Mesenchymal stem cell (in vitro differentiated cells and primary cell): ENCODE data around the gene ZNF57.
"Not testable (repeated sequence)": the region's sequence is repeated elsewhere in the genome, so short reads cannot be mapped to it uniquely, and the experiment has no call there.

Experiments used
- DNase-seq: peaks from one replicate; pipeline ENCODE4 v3.0.0-alpha.2; 2013
- H2AFZ ChIP-seq: one replicate; pipeline ENCODE4 v1.6.1; 2013; ENCODE audit warnings: low read depth, mild to moderate bottlenecking, control low read depth, inconsistent platforms, low read length, moderate library complexity
- H2AK5ac ChIP-seq: 2 replicates; pipeline ENCODE4 v1.6.1; 2013; ENCODE audit warnings: low read length, moderate library complexity, mild to moderate bottlenecking, inconsistent platforms; ENCODE audit not compliant: severe bottlenecking
- H2BK120ac ChIP-seq: one replicate; pipeline ENCODE4 v1.6.1; 2013; ENCODE audit warnings: low read depth, mild to moderate bottlenecking, inconsistent platforms, low read length, moderate library complexity
- H2BK12ac ChIP-seq, 2 experiments: one replicate each; pipeline ENCODE4 v1.6.1; 2013; ENCODE audit warnings: inconsistent platforms in 2 of 2, low read length in 2 of 2, mild to moderate bottlenecking in 2 of 2, moderate library complexity in 2 of 2, control low read depth in 1 of 2
- H2BK15ac ChIP-seq: one replicate; pipeline ENCODE4 v1.6.1; 2013; ENCODE audit warnings: mild to moderate bottlenecking, low read depth, inconsistent platforms; ENCODE audit not compliant: poor library complexity, severe bottlenecking
- H2BK5ac ChIP-seq: 2 replicates; pipeline ENCODE4 v1.6.1; 2013; ENCODE audit warnings: low read depth, mild to moderate bottlenecking, low read length, control low read depth, inconsistent platforms; ENCODE audit not compliant: poor library complexity, severe bottlenecking
- H3K14ac ChIP-seq, 2 experiments: one replicate each; pipeline ENCODE4 v1.6.1; 2013; ENCODE audit warnings: inconsistent platforms in 2 of 2, low read length in 2 of 2, control low read depth in 1 of 2, mild to moderate bottlenecking in 1 of 2, moderate library complexity in 1 of 2
- H3K18ac ChIP-seq, 2 experiments: one replicate each; pipeline ENCODE4 v1.6.1; 2013; ENCODE audit warnings: inconsistent platforms in 2 of 2, low read length in 2 of 2, control low read depth in 1 of 2, low read depth in 1 of 2, mild to moderate bottlenecking in 1 of 2
- H3K23ac ChIP-seq, 2 experiments: one replicate each; pipeline ENCODE4 v1.6.1; 2013; ENCODE audit warnings: inconsistent platforms in 2 of 2, low read length in 2 of 2, mild to moderate bottlenecking in 2 of 2, moderate library complexity in 2 of 2, control low read depth in 1 of 2
- H3K27ac ChIP-seq: 2 replicates; pipeline ENCODE4 v1.5.1; 2013; ENCODE audit warnings: mild to moderate bottlenecking, moderate library complexity, low read length, control low read depth, inconsistent platforms; ENCODE audit not compliant: poor library complexity, severe bottlenecking
- H3K27me3 ChIP-seq, 2 experiments: 2 replicates each; pipeline versions ENCODE4 v1.6.1 to v1.7.0; 2013; ENCODE audit warnings: low read length in 2 of 2, mild to moderate bottlenecking in 2 of 2, moderate library complexity in 2 of 2, control low read depth in 1 of 2, inconsistent platforms in 1 of 2; ENCODE audit not compliant: control insufficient read depth in 1 of 2, insufficient read depth in 1 of 2
- H3K36me3 ChIP-seq, 2 experiments: 2 replicates each; pipeline versions ENCODE4 v1.6.1 to v1.7.0; 2013; ENCODE audit warnings: low read length in 2 of 2, control low read depth in 1 of 2, inconsistent platforms in 1 of 2, low read depth in 1 of 2, mild to moderate bottlenecking in 1 of 2; ENCODE audit not compliant: insufficient read depth in 2 of 2, control insufficient read depth in 1 of 2
- H3K4ac ChIP-seq, 2 experiments: one replicate each; pipeline ENCODE4 v1.6.1; 2013; ENCODE audit warnings: inconsistent platforms in 2 of 2, low read length in 2 of 2, mild to moderate bottlenecking in 2 of 2, moderate library complexity in 2 of 2, control low read depth in 1 of 2, low read depth in 1 of 2
- H3K4me1 ChIP-seq: 2 replicates; pipeline ENCODE4 v1.6.1; 2013; ENCODE audit warnings: low read depth, low read length, control low read depth; ENCODE audit not compliant: control insufficient read depth, insufficient read depth
- H3K4me2 ChIP-seq: 2 replicates; pipeline ENCODE4 v1.6.1; 2013; ENCODE audit warnings: low read length, mild to moderate bottlenecking, inconsistent platforms; ENCODE audit not compliant: poor library complexity, severe bottlenecking
- H3K4me3 ChIP-seq, 2 experiments: 2 replicates each; pipeline versions ENCODE4 v1.5.1 to v1.7.0; 2013; ENCODE audit warnings: low read length in 2 of 2, mild to moderate bottlenecking in 2 of 2, control low read depth in 1 of 2, low read depth in 1 of 2; ENCODE audit not compliant: insufficient read depth in 1 of 2
- H3K79me1 ChIP-seq: replicated peaks from 2 replicates; pipeline ENCODE4 v1.6.1; 2013; ENCODE audit warnings: mild to moderate bottlenecking, control low read depth, low read length, inconsistent platforms; ENCODE audit not compliant: poor library complexity, severe bottlenecking
- H3K9ac ChIP-seq: 2 replicates; pipeline ENCODE4 v1.7.0; 2013; ENCODE audit warnings: mild to moderate bottlenecking, low read length, moderate library complexity
- H3K9me3 ChIP-seq: 2 replicates; pipeline ENCODE4 v1.7.0; 2013; ENCODE audit warnings: mild to moderate bottlenecking, low read length; ENCODE audit not compliant: control insufficient read depth
- H4K8ac ChIP-seq: one replicate; pipeline ENCODE4 v1.6.1; 2013; ENCODE audit warnings: inconsistent platforms, mild to moderate bottlenecking, low read length, moderate library complexity
- H4K91ac ChIP-seq: one replicate; pipeline ENCODE4 v1.6.1; 2013; ENCODE audit warnings: mild to moderate bottlenecking, low read length, inconsistent platforms
- whole genome bisulfite sequencing: methylation state at CpG from one replicate; pipeline ENCODE4 v1.1.7; 2013; ENCODE audit warnings: mixed read lengths; 5-methylcytosine and 5-hydroxymethylcytosine counted together

ZNF57 gene

GRCh38 chr19:2903326-2903725, 2.6 kb downstream of the ZNF57 start:
- H2BK5ac ChIP-seq, H3K9ac ChIP-seq, H2AFZ ChIP-seq, H3K4ac ChIP-seq, H3K9me3 ChIP-seq, H4K8ac ChIP-seq, H3K23ac ChIP-seq, H3K27ac ChIP-seq, H3K4me3 ChIP-seq, H2BK15ac ChIP-seq, DNase-seq, H3K18ac ChIP-seq, H2BK12ac ChIP-seq, H2AK5ac ChIP-seq, H4K91ac ChIP-seq, H3K14ac ChIP-seq, H3K4me1 ChIP-seq, H3K4me2 ChIP-seq, H3K36me3 ChIP-seq, H2BK120ac ChIP-seq, H3K27me3 ChIP-seq: not testable (repeated sequence)
- peaks cover 36% of the 10 kb centered on the region for H3K79me1 ChIP-seq
- 94% methylated on average over 13 of the region's 13 CpGs for WGBS

- no peak overlapping the region for H2BK120ac ChIP-seq
- H3K9ac ChIP-seq: no peak overlapping the region
- H3K79me1 ChIP-seq: peaks cover 36% of the 10 kb centered on the region
- no peak overlapping the region for H2BK12ac ChIP-seq
- no peak overlapping the region for H3K4ac ChIP-seq
- no peak overlapping the region for H2AK5ac ChIP-seq
- H3K27ac ChIP-seq: no peak overlapping the region
- H3K4me3 ChIP-seq: no peak overlapping the region
- H2AFZ ChIP-seq: no peak overlapping the region
- no peak overlapping the region for H3K23ac ChIP-seq
- H4K8ac ChIP-seq: no peak overlapping the region
- H3K36me3 ChIP-seq: peaks cover 0 to 5% of the 10 kb centered on the region in 2 experiments
- WGBS: 94% methylated on average over 8 of the region's 11 CpGs
- DNase-seq: no peak
- H3K18ac ChIP-seq: no peak overlapping the region
- no peak overlapping the region for H3K4me2 ChIP-seq
- no peaks in the 10 kb centered on the region for H3K9me3 ChIP-seq
- H4K91ac ChIP-seq: no peak overlapping the region
- H3K4me1 ChIP-seq: peaks cover 6% of the 10 kb centered on the region
- no peak overlapping the region for H3K14ac ChIP-seq
- H2BK15ac ChIP-seq: no peak overlapping the region
- H2BK5ac ChIP-seq: no peak overlapping the region
- no peaks in the 10 kb centered on the region for H3K27me3 ChIP-seq
These were observed 5.3 kb downstream of the ZNF57 start for GRCh38 chr19:2905918-2906519.

GRCh38 chr19:2906631-2907195, 6.0 kb downstream of the ZNF57 start:
- H2BK15ac ChIP-seq: no peak overlapping the region
- no peak overlapping the region for H2BK120ac ChIP-seq
- no peak overlapping the region for H3K4me3 ChIP-seq
- H3K23ac ChIP-seq: no peak overlapping the region
- no peaks in the 10 kb centered on the region for H3K27me3 ChIP-seq
- H3K79me1 ChIP-seq: peaks cover 33% of the 10 kb centered on the region
- no peak overlapping the region for H3K4ac ChIP-seq
- H3K27ac ChIP-seq: no peak overlapping the region
- no peak for DNase-seq
- H2AFZ ChIP-seq: no peak overlapping the region
- no peak overlapping the region for H4K8ac ChIP-seq
- no peak overlapping the region for H3K9ac ChIP-seq
- H2AK5ac ChIP-seq: no peak overlapping the region
- no peak overlapping the region for H3K4me2 ChIP-seq
- WGBS: 95% methylated on average over 19 of the region's 20 CpGs
- H3K4me1 ChIP-seq: peaks cover 4% of the 10 kb centered on the region
- no peak overlapping the region for H3K14ac ChIP-seq
- H3K9me3 ChIP-seq: no peaks in the 10 kb centered on the region
- H4K91ac ChIP-seq: no peak overlapping the region
- no peak overlapping the region for H3K18ac ChIP-seq
- H2BK12ac ChIP-seq: no peak overlapping the region
- H2BK5ac ChIP-seq: no peak overlapping the region
- H3K36me3 ChIP-seq: peaks cover 0 to 5% of the 10 kb centered on the region in 2 experiments

GRCh38 chr19:2912306-2912705, 11.6 kb downstream of the ZNF57 start:
- H3K18ac ChIP-seq: no peak overlapping the region
- H3K36me3 ChIP-seq: peaks cover 10 to 26% of the 10 kb centered on the region in 2 experiments
- H3K9ac ChIP-seq: no peak overlapping the region
- no peak overlapping the region for H2BK5ac ChIP-seq
- peaks cover 13% of the 10 kb centered on the region for H3K79me1 ChIP-seq
- H3K23ac ChIP-seq: no peak overlapping the region
- no peak overlapping the region for H2AFZ ChIP-seq
- no peak overlapping the region for H2BK15ac ChIP-seq
- DNase-seq: no peak
- no peak overlapping the region for H2AK5ac ChIP-seq
- no peak overlapping the region for H3K4me3 ChIP-seq
- H3K4me2 ChIP-seq: no peak overlapping the region
- 100% methylated on average over 5 of the region's 5 CpGs for WGBS
- H3K27ac ChIP-seq: no peak overlapping the region
- H3K4ac ChIP-seq: no peak overlapping the region
- H3K27me3 ChIP-seq: no peaks in the 10 kb centered on the region
- no peaks in the 10 kb centered on the region for H3K4me1 ChIP-seq
- H3K14ac ChIP-seq: no peak overlapping the region
- H2BK120ac ChIP-seq: no peak overlapping the region
- peaks cover 31% of the 10 kb centered on the region for H3K9me3 ChIP-seq
- no peak overlapping the region for H4K8ac ChIP-seq
- H4K91ac ChIP-seq: no peak overlapping the region
- no peak overlapping the region for H2BK12ac ChIP-seq
